Limb (tissue), 2 donors: Measurements from ENCODE around the gene NFYC.
"Not testable (repeated sequence)": the region's sequence is repeated elsewhere in the genome, so short reads cannot be mapped to it uniquely, and the experiment has no call there.

Source experiments
- DNase-seq, 2 donors: peaks; one replicate each; pipeline ENCODE4 v3.0.0-alpha.2; 2016; ENCODE audit errors: extremely low spot score in 2 of 2

NFYC gene

DNA sequence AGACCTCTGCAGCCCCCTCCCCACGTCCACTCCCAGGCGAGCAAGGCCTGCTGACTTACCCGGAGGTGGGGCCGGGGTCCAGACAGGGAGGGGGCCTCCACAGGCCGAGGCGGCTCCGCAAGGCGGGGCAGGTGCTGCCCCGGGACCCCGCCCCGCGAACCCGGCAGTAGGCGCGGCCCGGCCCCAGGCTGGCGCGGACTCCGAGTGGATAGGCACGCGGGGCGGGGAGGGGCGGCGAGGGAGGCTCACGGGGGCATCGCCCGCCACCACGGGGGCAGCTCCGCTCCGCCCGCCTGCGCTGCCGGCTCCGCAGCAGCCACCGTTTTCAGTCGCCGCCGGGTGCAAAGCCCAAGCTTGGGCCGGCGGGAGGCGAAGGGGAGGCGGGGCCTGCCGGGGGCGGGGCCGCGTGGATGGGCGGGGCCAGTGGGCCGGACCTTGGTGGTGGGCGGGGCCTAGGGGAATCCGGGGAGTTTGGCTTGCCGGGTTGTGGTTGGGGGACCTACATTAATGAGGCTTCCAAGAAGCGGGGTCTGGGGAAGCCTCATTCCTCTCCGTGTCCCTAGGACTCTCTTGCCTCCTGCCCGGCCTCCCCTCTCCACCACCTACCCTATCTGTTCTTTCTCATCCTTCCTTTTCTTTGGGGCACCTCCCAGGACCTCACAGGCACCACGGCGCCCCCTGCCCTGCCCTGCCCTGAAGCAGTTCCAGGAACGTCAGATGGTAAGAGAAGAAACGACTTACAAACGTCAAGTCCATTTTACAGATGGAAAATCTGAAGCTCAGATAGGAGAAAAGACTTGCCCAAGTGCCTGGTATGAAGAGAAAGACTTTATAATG, 26.0 kb upstream of the NFYC start, which contains the start of gene RIMS3:
Gene RIMS3, minus strand, starts transcription at position 348 of the 837 bp plus-strand sequence. CDS start 23,757 bp downstream, outside the sequence.
- DNase-seq, result peak in 1 of 2 donors; percentile 91

DNA sequence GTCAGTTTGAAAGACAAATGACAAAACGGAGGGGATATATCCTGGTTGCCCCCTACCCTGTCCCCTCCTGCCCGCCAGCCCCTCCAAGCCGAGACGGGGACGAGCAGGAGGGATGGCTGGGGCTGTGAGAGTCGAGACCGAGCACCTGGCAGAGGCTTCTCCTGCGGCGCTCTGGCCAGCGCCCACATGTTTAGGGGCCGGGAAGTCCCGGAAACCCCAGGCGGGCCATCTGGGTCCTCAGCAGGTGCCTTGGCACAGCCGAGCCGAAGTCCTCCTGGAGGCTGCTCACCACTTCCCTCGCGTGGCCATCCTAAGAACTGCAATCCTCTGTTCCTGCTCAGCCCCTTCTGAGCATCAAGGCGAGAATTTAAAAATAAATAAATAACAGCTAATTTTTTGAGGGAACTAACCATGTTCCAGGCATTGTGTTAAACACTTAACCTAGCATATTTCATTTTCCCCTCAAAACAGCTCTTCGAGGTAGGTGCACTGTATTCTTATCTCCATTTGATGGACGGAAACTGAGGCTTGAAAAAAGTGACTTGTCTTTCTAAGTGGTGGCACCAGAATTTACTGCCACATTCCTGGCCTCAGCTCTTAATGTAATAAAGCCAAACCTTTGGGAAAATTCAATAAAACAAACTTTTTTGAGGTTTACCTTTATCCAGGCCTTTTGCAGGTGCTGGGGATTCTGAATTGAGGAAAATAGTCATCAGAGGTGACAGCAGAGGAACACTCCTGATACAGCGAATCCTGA, 22.6 kb upstream of the NFYC start:
- peak; percentile 64 to 85 for DNase-seq

DNA sequence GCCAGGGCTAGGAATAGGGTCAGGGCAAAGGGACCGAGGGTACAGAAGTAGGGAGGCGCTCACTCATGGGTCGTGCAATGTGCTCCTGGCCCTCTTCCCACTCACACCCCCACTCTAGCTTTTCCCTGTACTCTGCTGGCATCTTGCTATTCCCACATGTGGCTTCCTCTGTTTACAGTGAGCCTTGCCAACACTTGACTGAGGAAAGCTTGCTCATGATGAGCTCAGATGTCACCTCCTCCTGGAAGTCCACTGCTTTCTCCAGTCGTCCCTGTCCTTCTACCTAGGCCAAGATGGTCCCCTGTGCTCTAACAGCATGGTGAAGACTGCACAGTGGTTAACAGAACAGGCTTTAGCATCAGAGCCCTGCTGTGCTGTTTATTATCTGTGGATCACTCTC, 18.1 kb upstream of the NFYC start:
- no peak for DNase-seq

DNA sequence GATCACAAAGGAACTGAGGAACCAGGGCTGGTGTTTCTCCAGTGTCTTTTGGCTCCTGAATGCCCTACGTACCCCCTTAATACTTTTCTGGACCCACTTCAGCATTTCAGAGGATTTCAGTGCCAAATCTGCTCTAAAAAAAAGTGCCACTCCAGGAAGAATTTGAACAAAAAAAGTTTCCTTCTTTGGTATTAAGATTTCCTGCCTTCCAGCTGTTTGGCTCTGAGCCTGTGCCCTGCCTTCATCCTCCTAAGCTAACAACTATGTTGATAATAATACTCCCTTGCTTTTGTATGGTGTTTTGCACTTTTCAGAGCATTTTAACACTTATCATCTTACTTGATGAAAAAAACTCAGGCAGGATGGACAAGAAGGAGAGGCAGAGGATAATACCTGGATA, 15.0 kb upstream of the NFYC start:
- DNase-seq, result peak in 1 of 2 donors; percentile 37

DNA sequence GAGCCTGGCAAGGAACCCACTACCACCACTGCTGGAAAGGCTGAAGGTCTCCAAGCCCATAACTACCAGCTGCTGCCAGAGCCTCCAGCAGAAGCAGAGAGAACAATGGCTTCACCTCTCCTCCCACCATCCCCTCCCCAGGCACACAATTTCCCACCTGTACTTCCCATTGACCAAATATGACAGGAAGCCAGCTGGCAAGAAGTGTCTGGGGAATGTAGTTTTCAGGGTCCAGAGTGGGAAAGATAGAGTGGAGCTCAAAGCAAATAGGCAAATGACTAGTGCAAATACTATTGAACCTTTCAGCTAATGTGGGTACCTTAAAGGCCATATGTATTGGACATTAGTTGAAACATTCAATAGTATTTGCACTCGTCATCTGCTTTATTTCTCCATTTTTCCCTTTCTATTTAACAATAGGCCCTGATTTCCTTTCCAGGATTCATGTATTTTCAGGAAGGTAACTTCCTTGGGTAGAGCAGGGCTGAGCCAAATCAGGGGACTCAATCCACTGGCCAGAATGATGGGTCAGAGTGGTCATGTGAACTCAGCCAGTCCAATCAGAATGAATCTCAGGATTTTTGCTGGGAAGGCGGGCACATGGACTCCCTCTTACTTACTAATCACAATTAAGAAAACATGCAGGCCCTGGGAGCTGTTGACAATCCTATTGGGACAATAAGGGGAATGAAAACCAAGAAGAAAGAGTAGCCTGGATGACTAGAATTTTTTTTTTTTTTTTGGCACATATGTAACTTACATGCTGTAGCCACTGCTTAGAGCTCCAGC, 12.1 kb upstream of the NFYC start:
- no peak for DNase-seq

DNA sequence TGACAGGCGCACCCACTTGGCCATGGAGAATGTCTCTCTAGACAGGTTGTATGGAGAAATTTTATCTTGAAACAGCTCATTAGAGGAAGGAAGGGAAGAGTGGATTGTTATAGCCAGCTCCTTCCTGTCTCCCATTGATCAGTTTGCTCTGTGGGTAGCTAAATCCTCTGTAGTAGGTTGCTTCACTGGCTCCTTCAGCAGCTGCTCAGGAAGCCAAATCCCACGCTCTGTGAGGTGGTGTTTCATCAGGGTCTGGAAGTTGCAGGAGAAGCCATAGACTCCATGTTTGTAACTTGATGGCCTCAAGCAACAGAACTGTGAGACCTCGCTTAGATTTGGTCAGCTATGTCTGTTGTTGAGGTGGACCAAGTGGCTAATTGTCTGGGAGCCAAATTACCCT, 6.8 kb upstream of the NFYC start:
- no peak for DNase-seq

DNA sequence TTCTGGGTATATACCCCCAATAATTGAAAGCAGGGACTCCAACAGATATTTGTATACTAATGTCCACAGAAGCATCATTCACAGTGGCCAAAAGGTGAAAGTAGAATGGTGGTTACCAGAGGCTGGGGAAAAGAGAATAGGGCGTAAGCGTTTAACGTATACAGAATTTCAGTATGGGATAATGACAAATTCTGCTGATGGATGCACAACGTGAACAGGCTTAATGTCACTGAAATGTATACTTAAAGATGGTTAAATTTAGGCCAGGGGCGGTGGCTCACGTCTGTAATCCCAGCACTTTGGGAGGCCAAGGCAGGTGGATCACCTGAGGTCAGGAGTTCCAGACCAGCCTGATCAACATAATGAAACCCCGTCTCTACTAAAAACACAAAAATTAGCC, 4.4 kb upstream of the NFYC start:
- DNase-seq, result no peak

DNA sequence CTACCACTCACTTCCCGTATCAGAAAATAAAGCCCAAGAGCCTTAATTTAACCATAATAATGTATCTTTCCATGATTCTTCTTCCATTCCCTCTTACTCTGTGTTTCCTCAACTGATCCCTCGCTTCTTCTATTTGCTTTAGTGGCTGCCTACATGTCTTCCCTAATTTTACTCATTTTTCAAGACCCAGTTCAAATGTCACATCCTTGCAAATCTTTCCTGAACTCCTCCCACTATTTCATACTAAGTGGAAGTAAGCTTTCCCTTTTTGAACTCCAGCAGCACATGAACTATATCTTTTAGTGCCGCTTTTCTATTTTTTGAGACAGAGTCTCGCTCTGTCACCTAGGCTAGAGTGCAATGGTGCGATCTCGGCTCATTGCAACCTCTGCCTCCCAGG, 3.8 kb upstream of the NFYC start:
- no peak for DNase-seq

DNA sequence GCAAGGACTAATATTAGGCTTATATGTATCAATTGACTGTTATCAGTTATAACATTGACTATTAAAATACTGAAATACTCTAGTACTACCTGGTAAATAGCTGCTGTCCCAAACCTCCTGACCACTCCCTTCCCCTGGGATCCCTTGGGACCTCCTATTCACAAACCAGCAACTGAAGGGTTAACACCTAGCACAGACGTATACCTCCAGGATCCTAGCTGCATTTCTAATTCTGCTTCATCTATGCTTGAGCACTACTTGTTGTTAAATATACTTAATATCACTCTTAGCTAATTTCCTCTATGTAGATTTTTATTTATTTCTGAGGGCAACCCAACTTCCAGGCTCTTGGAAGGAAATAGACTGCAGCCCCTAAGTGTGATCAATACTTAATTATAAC, 1.8 kb upstream of the NFYC start:
- no peak for DNase-seq

DNA sequence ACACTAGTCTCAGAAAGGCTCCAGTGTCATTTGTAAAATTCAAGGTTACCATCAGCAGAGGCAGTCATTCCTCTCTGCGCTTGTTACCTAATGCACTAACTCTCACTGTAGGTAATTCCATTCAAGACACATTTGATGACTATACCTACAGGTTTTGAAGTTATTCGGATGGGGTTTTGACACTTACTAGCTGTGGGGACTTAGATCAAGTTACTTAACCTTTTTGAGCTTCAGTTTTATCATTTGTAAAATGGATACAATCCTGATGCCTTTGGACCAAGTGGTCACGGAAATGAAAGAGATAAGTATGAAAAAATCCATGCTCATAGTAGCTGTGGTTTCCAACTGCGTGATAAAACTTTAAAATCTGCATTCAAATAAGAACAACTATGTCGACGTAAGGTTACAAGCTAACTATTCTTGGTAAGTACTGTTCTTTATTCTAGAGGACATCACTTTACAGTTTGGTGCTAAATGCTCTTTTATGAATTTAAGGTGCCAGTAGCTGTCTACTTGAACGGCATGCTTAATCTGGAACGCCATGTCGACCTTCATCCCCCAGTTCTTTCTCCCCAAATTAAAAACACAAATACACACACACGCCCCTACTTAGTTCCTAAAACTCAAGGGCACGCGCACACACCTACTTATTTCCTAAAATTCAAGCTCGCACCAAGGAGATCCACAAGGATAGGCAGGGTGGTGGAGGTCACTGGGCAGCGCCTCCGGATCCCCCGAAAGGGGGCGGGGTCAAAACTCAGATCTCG, 550 bp upstream of the NFYC start:
- DNase-seq, result no peak

DNA sequence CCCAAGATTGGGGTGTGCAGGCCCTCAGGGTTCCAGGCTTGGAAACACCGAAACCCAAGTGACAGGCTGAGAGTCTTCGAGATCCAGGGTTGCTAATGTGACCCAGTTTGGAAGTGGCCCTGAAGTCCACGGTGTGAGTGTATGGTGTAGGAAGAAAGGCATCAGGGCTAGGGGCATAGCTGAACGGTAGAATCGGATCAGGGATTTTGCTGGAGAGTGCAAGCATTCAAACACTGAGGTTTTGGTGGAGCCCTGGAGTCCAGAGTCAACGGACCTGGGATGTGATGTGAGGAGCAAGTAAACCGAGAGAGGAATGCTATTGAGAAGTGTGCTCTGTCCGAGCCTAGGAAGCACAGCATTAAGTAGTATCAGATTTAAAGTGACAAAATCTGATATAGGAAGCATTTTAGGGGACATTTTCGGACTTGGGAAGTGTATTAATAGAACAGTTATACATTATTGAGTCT, 958 bp downstream of the NFYC start:
- no peak for DNase-seq

DNA sequence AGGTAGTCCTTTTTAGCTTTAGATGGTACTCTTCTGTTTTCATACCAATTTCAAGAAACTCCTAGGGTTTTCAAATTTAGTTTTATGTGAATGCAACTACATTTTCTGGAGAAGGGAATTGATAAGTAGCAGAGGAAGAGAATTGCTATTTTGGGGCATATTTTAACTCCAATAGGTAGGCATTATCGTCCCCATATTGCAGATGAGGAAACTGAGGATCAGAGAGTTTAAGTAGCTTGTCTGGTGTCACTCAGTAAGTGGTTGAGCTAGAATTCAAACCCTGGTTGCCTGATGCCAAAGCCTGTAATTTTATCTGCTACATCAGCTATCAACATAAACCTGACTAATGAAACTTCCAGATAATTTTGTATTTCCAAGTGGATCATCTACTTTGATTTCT, 1.9 kb downstream of the NFYC start:
- no peak for DNase-seq

DNA sequence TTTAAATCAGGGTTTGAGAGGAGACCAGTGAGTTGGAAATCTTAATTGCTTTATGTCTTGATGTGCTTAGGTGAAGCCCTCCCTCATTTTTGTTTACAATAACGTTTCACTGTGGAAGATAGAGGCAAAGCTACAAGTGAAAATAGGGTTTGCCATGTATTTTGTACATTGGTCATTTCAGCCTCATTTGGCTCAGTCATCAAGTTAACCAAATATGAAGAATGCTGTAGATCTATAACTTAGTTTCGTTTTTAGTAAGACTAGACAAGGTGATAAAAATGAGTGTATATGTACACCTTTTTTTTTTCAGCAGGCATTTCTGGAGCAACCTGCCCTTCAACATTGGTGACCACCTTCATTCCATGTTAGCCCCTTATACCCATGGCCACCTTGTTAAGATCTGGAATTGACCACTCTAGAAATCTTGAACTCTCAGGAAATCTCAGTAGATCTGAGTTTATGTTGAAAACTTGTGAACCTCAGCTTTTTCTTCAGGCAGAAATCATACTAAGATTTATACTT, 2.9 kb downstream of the NFYC start:
- DNase-seq, result no peak

DNA sequence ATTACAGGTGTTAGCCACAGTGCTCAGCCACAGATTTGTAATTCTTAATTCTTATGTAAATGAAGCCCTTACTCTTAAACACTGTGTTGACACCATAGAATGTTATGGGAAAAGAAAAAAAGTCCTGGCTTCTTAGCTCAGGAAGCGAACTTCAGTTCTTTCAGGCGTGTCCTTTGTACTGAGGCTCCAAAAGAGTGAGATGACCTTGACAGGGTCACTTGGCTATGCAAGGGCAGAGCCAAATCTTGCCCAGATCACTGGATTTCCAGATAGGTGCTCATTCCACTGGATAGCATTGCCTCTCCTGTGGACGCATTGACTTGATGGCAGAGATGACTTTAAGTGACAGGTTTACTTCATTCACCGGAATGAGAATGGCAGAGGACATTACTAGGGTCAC, 4.8 kb downstream of the NFYC start:
- no peak for DNase-seq

DNA sequence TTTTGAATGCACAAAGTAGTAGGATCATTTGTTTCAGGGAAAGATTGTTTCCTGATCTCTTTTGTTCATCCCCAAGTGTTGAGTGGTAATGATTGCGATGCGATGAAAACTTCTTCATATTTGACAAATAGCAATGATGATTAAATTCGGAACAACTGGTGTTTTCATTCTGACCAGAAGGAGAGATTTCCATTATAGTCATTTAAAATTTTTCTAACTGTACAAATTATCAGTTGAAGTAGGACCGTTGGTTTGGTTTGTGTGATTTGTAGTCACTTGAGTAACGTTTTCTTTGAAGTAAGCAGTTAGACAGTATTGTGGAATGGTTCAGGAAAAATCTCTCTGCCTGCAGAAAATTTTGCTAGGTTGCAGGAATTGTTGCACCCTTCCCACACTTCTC, 5.9 kb downstream of the NFYC start:
- no peak for DNase-seq

DNA sequence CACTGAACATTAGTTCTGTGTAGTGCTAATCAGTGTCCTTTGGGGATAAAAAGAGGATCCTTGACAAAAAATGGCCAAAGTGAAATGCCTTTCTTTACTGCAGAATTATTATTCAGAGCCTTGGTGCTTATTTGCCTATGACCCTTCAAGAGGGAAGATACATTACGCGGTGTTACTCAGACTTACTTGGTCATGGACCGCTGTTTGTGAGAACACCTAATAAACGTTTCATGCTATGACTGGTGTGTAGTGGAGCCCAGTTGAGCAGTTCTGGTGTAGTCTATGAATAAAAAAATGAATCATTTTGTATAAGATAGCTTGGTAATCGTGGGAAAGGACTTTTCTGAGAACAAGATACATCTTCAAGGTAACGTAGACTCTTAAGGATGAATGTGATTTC, 8.3 kb downstream of the NFYC start:
- DNase-seq, result no peak

DNA sequence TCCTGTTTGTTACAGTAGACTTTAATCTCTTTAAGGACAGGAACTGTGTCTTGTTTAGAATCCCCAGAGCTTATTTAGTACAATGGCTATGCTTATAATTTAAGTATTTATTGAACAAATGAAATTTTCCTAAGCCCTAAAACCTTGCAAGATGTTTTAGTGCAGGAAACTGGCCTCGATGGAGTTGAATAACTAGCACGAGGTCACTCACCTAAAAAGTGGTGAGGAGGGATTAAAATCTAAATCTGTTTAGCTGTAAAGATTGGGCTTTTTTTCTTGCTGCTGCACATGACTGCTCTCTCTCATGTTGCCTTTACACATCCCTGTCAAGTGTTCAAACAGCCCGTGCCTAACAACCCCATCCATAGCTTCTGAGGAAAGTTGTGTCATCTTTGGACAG, 10.2 kb downstream of the NFYC start:
- no peak for DNase-seq

DNA sequence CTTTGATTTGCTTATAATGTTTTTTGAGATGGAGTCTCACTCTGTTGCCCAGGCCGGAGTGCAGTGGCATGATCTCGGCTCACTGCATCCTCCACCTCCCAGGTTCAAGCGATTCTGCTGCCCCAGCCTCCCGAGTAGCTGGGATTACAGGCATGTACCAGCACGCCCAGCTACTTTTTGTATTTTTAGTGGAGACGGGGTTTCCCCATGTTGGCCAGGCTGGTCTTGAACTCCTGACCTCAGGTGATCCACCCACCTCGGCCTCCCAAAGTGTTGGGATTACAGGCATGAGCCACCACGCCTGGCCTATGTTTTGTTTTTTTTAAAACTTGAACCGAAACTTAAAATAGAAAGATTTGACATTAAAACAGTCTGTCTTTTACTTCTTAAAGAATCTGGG, 11.3 kb downstream of the NFYC start:
- not testable (repeated sequence) for DNase-seq

DNA sequence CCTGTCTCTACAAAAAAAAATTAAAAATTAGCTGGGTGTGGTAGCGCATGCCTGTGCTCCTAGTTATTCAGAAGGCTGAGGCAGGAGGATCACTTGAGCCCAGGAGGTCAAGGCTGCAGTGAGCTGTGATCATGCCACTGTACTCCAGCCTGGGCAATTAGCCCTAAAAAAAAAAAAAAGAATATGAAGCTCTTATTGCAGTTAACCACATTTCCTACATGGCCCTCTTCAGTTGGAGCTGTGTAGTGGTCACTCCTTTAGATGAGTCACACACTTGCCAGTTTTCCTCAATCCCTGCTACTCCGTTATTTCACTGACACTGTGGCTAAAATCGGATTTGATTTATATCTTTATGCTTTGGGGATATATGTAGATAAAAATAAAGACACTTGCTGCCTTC, 11.8 kb downstream of the NFYC start:
- no peak for DNase-seq

DNA sequence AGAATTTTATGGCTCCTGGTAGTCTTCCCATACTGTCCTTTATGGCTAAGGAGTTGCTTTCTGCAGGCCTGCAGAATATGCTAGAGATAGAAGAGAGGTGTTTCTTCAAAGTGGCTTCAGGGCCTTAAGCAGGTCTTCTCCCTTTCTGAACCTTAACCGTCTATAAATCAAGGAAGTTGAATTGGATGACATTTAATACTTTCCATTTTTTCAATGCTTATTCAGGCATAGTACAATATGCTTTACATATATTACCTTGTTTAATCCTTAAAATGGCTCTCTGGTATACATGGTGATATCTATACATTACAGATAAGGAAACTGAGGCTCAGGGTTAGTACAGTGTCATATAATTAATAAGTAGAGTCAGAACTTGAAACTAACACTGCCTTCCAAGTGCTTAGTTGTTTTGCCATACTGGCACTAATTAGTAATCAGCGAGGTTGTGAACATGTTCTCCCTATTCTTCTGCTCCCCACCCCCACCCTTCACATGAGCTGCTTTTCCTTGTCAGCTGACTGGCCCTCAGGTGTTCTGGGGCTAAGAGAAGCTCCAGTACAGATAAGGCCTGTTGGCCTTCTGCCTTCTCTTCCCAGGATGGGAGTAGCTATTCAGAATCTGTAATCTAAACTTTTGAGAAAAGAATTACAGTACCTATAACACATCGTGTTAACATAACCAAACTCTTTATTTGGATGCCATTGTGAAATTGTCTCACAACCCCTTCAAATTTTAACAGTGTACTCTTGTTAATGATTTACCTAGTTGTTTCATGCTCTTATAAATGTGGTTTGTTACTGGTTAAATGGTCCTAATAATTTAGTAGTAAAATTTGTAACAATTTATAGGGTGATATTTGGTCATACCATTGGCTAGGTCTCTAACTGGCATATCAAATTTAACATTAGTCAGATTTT, 13.6 kb downstream of the NFYC start:
- no peak for DNase-seq
